HG02759 (cell line): ENCODE data around the gene PDE6B.
"Not testable (repeated sequence)": the region's sequence is repeated elsewhere in the genome, so short reads cannot be mapped to it uniquely, and the experiment has no call there.

Experiments used
- ATAC-seq: cut with Tn5 transposase; IDR thresholded peaks from one replicate; pipeline ENCODE4 v1.9.1; 2021; ENCODE audit warnings: mild to moderate bottlenecking, moderate library complexity; ENCODE audit not compliant: unreplicated experiment

Gene PDE6B

DNA sequence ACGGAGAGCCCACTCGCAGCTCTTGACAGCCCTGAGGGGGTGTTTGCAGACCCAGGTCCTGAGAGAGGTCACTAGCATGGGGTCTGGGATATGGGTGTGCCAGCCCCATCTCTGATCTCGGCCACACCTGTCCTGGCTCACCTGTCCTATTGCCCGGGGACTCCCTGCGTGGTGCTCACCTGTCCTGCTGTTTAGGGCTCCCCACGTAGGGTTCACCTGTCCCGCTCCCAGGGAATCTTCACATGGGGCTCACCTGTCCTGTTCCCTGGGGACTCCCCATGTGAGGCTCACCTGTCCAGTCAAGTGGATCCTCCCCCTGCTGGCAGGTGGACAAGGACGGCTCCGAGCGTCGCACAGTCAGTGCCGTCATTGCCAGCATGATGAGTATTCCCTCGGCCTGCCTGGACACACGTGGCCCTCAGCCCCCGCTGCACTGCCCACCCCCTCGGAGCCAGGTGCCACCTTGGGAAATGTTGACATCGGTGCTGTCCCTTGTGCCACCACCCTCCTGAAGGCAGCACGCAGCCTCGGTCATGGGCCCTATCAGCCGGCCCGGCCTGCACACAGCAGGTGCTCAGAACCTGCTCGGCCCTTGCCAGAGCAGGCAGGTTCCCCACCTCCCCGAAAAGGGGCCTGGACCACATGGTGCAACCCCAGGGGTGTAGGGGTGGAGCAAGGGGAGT, 57.3 kb downstream of the PDE6B start:
- no peak for ATAC-seq

DNA sequence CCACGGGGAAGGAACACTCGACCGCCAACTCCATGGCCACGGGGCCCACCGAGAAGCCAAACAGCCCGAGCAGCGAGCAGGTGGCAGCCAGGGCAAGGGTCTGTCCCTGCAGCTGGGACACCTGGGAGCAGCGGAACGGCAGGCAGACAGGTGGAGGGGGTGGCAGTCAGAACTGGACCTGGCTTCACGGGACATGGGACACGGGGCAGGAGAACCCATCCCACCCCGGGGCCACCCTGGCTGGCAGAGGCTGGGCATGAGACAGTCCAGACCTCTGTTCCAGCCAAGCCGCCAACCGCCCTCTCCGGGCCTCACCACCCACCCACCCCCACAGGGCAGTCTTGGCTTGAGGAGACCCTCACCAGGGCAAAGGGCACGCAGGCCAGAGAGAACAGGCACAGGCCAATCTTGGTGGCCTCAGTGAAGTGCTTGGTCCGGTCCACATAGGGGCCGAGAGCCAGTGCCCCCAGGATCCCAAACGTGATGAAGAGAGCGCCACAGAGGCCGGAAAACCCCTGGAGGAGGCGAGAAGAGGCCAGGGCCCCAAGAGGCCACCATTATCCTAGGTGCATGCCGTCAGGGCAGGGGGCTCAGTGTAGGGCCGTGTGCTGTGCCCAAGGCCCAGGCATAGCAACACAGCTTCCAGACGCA, 58.0 kb downstream of the PDE6B start:
- ATAC-seq, result no peak

DNA sequence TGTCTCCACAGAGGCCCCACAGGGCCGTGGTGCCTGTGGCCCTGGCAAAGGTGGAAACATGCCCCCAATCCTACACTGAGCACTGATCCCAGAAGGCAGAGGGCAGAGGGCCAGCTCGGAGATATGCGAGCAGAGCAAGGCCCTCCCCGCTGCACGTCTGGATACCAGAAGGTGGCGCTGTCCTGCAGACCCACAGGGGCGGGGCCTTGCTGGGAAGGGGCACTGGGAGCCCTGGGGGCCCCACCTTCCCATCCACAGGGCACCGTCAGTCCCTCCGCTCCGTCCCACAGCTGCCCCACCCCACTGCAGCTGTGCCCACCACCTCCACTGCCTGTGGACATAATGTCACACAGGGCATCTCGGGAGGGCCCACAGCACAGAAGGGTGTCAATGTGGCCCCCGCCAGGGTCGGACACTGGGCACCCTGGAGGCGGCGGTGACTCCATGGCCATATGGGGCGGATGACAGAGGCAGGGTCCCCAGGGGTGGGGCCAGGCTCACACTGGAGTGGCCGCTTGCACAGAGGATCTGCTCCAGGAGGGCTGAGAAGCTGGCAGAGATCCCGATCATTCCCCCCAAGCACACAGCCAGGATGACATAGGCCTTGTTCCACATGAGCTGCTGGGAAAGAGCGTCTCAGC, 58.7 kb downstream of the PDE6B start:
- no peak for ATAC-seq

DNA sequence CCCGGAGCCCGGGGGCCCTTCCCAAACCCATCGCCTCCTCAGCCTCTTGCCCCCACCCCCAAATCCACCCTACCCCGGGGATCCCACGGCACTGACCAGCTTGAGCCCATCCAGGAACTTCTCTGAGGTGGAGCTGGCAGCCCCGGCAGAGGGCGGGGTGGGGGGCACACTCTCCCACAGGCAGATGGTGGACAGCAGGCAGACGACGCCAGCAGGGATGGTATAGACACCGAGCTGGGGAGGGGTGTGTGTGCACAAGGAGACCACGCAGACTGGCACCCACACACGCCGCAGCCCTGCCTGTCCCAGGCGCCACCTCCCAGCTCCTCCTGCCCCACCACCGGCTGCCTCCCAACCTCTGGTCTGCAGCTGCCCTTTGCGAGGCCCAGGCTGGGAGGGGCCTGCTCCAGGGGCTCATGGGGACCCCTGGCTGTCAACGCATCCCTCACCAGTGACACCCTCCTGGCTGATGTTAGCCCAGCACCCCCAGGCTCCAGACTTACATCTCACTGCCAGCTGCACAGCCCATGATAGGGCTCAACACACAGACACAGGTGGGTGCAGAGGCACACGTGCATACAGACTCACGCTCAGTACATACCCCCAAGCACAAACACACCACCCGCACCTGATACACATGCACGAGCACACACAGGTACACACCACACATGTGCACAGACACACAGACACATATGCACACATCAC, 59.4 kb downstream of the PDE6B start:
- ATAC-seq, result no peak

DNA sequence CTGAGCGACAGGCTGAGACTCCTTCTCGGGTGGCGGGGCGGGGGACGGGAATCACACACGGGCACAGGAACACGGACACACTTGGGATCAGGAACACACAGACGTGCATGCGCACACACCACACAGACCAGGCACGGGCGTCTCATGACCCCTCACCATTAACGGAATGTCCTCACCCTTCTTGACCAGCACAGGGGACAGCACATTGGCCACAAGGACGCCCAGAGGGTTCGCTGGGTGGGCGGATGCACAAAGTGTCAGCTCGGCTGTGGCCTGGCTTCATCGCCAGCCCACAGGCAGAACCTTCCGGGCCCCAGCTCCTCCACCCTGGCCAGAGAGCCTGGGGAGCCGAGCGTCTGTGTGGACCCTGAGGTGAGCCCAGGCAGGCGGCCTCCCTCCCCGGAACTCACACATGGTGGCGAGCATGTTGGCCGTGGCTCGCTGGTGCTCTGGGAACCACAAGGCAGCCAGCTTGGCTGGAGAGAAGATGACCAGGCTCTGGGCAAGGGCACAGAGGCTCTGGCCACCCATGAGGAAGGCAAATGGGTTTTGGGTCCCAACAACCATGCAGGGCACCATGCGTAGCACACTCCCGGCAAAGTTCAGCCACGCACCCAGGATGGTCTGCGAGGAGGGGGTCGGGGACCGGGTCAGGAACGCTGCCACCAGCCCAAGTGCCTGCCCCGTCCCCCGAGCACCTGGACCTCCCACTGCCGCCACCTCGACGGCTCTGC, 60.5 kb downstream of the PDE6B start:
- no peak for ATAC-seq

DNA sequence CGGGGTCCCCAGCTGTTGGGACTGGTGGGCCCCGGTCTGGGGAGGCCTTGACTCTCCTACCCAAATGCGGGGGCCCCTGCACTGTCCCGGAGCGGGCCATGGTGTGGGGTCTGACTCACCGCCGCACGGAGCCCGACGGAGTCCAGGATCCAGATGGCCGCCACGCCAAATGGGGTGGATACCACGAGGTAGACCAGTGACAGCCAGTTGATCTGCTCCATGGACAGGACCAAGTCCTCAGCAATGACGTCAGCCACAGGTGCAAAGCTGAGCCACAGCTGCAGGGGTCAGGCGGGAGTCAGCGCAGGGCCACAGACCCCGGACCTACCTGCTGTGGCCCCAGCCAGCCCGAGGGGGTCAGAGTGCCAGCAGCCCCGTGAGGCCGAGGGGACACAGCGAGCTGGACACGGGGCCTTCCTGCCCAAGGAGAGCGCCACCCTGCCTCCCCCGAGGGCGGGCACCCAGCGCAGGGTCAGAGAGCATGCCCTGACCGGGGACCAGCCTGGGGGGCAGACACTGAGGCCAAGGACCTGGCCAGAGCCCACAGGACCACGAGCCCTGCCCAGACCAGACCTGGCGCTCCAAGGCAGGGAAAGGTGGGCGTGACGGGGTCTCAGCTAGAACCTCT, 61.2 kb downstream of the PDE6B start:
- no peak for ATAC-seq

DNA sequence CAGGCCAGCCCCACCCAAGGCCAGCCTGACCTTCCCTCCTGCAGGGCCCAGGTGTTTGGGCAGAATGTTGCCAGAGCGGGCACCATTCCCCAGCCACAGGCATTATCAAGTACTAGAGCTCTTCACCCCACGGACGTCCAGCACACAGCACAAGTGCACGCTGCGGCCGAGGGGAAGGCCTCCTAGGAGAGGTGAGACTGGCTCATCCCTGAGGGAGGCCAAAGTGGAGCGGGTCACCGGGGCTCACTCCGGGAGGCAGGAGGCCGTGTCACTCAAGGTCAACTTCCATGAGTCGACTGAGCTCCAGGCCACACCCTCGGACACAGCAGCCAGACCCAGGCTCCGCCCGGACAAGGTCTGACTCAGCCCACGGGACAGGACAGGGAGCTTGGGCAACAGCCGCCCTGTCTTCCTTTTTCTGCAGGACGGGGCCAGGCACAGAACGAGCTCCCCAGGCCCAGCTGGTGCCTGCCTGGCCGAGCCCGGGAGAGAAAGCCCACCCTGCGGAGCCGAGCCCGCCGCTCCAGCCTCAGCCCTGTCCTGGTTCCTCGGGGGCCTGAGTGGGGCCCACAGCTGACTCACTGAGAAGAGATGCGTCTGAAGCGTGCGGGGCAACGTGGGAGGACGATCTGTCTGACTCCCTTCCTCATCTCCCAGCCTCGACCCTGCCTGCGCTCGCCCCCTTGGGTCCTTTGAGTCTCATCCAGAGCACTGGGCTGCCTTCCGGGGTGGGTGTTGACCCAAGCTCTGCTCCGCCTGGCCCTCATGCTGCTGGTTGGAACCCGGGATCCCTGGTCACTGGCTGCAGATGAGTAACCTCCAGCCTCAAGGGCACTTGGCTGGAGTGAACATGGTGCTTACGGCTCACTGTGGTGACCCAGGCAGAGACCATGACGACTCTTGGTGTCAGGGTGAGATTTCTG, 61.9 kb downstream of the PDE6B start:
- ATAC-seq, result no peak

DNA sequence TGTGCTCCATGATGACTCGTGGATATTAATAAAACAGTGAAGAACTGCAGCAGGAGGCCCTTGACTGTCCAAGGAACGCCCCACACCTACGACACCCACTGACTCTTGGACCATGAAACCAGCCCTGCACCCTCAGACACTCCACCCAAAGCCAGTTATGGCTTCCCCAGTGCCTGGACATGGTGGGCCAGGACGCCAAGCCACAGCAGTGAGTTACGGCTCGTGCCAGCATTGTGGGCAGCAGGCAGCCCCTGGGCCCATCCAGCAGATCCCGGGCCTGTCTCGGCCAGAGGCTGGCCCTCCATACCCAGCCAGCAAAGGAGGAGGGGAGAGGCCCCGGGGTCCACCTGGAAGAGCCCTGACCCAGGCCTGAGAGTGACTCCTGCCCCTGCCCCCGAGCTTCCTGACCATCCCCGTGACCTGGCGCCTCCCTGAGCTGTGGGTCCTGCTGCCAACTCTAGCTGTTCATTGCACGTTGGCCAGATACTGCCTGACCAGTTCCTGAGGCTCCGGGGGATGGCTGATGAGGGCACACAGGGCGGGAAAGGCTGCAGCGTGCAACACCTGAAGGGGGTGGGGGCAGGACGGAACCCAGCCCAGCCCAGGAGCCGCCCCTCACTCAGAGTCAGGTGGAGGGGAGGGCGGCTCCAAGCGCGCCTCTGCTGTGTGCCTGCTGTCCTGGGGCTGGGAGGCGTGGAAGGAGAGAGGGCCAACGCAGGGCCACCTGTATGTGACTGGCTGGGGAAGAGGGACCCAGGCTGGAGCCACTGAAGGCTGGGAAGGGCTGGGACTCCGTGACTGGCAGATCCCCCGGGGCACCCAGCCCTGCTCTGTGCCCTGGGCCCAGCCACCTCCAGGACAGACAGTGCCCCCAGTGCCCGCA, 62.8 kb downstream of the PDE6B start:
- ATAC-seq, result no peak

DNA sequence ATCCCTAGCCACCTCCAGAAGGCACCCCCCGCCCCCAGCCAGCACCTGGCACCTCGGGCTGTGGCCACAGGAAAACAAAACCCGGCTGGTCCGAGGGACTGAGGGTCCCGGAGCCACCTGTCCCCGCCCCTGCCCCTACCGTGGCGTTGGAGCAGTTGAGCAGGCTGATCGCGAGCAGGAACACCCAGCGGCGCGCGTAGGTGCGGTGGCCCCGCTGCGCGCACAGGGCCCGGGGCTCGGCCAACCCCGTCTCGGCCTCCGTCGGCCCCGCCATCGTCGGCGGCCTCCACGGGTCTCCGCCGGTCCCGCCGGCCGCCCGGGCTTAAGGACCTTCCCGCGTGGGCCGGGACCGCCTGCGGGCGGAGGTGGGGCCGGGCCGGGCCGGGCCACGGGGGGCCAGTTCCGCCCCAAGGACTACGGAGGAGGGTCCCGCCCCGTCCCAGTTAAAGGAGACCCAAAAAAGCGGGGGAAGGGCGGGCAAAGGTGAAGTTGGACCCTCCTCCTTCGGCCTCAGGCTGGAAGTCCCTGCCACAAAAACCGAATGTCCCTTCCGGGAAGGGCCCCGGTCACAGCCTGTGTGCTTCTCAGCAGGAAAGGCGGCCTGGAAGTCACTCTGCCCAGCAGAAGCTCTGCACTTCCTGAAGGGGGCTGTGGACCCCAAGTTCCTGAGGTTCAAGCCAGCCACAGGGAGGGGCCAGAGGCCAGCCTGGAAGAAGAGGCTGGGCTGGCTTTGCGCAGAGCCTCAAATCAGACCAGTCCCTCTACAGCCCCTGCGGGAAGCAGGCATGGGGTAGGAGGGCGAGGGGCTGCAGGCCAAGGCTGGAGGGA, 63.7 kb downstream of the PDE6B start, which contains the start of gene SLC49A3:
TSS of gene SLC49A3 (minus strand) at position 298 of the 828 bp plus-strand sequence. CDS start at position 274, 24 bp downstream.
- no peak for ATAC-seq

DNA sequence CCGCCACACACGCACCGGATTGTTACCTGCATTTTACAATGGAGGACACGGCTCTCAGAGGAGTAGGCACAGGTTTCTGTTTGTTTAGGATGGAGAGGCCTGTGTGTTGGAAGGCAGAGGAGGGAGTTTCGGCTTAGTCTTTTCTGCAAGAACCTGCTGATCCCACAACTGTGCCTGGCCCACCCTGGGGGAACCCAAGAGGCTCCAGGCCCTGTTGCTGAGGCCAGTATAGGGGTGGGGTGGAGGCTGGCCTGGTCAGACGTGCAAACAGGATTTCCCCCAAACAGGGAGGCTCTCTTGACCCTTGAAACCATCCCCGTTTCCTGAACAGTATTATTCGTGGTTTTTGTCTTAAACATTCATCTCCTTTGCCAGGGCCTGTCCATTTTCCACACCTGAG, 64.3 kb downstream of the PDE6B start:
- ATAC-seq, result no peak

DNA sequence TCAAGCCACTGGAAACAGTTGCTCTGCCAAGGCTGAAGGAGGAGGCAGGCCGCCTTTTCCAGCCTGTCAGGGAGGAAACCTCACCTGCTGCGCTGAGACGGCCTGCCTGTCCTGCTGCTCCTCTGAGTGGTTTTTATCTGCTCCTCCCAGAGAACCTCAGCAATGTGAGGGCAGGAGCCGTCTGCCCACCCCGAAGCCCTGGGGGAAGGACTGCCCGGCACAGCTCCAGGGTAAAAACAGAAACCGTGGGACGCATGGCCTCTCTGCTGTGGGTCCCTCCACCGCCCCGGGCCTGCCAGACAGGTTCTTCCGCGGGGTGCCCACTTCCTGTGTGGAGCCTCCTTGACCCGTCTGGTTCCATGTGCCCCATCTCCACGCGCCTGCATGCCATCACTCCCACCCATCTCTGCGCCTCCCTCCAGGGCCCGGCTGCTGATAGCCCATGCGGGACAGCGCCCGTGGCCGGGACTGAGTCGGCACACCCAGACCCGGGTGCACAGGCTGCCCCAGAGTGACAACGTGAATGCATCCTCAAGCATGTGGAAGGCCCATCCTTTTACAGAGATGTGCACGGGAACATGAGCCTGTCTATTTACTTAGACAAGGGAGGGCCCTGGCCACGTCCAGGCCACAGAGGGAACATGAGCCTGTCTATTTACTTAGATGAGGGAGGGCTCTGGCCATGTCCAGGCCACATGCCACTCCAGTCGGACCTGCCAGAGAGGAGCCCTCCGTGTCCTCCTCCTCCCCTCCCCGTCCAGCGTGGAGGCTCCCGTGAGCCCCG, 67.6 kb downstream of the PDE6B start:
- ATAC-seq, result no peak

DNA sequence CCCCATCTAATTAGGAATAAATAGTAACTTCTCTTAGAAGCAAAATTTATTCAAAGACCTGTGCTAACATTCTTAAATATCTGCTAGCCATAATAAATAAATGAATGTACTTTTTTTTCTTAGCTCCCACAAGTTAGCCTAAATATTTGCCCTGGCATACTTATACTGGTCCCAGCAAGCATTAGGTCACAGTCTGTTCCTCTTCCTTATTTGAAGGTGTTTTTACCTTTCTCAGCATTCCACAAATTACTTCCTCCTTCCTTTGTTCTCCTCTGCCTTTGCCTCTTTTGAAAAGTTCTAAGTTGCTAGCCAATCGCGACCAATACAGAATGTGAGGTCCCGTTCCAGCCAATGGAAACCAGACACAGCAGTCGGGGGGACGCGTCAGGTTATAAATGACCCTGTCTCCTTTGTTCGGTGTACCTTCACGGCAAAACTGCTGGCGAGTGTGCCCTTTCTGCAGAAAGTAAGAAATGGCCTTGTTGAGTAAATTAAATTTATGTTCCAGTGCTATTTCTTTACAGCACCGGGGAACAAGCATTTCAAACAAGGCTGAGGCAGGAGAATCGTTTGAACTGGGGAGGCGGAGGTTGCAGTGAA, 69.1 kb downstream of the PDE6B start:
- ATAC-seq, result not testable (repeated sequence)

DNA sequence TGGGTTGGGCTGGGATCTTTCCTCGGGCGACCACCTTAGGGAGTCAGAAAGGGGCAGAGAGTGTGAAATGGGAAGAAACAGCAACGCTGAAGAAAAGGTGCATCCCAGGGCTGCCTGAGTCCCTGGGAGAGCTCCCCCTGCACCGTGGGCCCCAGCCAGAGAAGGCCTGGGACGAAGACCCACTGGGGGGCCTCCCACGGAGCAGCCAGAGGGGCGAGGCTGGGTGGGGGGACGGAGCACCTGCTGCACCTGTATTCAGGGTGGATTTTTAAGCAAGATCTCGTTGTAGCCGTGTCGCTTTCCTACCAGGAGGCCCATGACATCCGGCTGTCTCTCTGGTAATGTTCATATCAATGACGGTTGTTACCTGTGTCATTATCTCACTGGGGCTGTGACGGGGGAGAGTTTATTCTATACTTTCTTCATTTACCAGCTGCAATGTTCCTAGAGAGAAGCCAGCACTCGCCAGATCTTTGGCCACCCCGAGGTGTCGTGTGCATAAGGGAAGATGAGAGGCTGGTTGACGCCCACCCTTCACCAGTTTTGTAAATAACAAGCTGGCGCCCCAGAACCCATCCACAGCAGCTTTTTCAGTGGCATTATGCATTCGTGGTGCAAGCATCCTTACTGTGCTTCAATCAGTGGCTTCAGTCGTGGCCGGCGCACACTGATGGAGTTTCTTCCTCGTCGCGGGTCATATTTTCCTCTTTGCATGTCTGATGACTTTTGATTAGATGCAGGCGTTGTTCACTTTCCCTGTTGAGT, 74.6 kb downstream of the PDE6B start:
- no peak for ATAC-seq

DNA sequence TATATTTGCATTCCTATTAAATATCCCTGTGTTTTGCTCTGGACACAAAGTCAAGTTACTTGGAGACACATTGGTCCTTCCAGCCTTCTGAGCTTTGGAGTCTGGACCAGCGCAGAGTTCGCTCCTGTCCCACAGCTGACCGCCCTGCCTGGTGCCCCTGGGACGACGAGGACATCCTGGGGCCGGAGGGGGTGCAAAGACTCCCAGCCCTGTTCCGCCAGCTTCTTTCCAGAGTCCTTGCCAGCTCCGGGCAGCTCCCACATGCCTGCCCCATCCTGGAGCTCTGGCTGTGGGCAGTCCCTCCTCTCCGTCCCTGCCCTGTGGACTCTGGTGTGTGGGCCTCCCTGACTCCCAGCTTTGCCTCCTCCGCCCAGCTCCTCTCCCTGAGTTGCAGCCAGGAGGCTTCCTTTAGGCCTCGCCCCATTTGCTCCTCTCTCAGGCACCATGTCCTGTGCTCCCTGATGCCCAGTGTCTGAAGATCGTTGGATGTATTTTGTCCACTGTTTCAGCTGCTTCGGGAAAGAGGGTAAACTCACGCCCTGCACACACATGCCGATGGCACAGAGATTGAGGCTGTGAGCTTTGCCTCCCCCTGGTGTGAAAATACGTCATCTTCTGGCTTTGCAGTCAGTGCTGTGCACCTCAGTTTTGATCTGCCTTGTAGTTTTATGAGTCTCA, 75.4 kb downstream of the PDE6B start:
- no peak for ATAC-seq

DNA sequence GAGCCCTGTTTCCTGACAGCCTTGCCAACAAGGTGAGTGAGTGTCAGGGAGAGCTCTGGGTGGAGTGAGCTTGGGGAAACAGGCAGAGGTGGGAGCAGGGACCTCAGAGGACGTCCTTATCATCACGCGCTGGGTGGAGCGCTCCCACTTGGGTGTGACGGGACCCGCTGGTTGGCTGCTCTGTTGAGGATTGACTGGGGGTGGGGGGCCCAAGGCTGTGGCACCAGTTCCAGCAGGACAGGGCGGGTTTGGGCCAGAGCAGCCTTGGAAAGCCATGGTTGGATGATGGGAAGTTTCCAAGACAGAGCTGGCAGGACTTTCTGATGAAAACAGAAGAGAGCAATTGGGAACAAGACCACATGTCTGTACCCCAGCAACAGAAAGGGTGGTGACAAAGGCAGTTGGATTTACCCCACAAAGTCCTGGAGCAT, 77.3 kb downstream of the PDE6B start:
- no peak for ATAC-seq
